ENCODE measurements around the gene DOCK1. TPM values are rescaled to one million over a fixed set of nuclear protein-coding genes. Genes with fewer than 3 reads are reported as not detected.
"Not testable (repeated sequence)": the region's sequence is repeated elsewhere in the genome, so short reads cannot be mapped to it uniquely, and the experiment has no call there.

DOCK1 gene
- total RNA-seq, 2 donors from 2014 or later, result 34.3 to 44.1 TPM

GRCh38 chr10:127307338-127307737 lies 402.1 kb downstream of the DOCK1 start:
- ATAC-seq (no peak), DNase-seq (no peak)
- TF ChIP-seq CTCF (IDR thresholded peaks at IDR 0.05) (no peak), POLR2A (IDR thresholded peaks at IDR 0.05) (no peak)
- 84 to 91% methylated on average over 8 to 10 of the region's 10 CpGs for WGBS, 2 donors
- no peaks in the 10 kb centered on the region for H3K9me3 ChIP-seq
- no peak overlapping the region for H3K27ac ChIP-seq
- no peaks in the 10 kb centered on the region for H3K36me3 ChIP-seq (replicated peaks in 1 of 2; ENCODE audit: insufficient read depth in 1 of 2, low read depth in 2 of 2)
- H3K27me3 ChIP-seq, result no peaks in the 10 kb centered on the region
- no peak overlapping the region for H3K4me3 ChIP-seq
- no peaks in the 10 kb centered on the region for H3K4me1 ChIP-seq
- intact Hi-C loops (cut with DNase I), result no loop called here

GRCh38 chr10:127308031-127308430 lies 402.8 kb downstream of the DOCK1 start:
- no peaks in the 10 kb centered on the region for H3K9me3 ChIP-seq
- no peaks in the 10 kb centered on the region for H3K36me3 ChIP-seq (replicated peaks in 1 of 2; ENCODE audit: insufficient read depth in 1 of 2, low read depth in 2 of 2)
- 97 to 99% methylated on average over 5 of the region's 5 CpGs for WGBS, 2 donors
- intact Hi-C loops (cut with DNase I), result no loop called here
- H3K27ac ChIP-seq, result no peak overlapping the region
- H3K27me3 ChIP-seq, result no peaks in the 10 kb centered on the region
- no peak for TF ChIP-seq POLR2A (IDR thresholded peaks at IDR 0.05)
- no peak for TF ChIP-seq CTCF (IDR thresholded peaks at IDR 0.05)
- no peak for DNase-seq
- H3K4me3 ChIP-seq, result no peak overlapping the region
- no peak for ATAC-seq
- no peaks in the 10 kb centered on the region for H3K4me1 ChIP-seq

DNA sequence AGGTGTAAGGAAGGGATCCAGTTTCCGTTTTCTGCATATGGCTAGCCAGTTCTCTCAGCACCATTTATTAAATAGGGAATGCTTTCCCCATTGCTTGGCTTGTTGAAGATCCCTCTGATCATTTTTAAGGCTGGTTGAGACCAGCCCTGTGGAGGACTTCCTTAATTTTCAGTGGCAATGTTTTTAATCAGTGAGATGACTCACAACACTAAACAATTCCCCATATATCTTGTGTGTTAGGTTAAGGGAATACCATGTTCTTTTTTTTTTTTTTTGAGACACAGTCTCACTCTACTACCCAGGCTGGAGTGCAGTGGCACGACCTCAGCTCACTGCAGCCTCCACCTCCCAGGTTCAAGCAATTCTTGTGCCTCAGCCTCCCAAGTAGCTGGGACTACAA lies 404.4 kb downstream of the DOCK1 start:
- DNase-seq; H3K4me3 ChIP-seq; H3K4me1 ChIP-seq; H3K36me3 ChIP-seq (replicated peaks in 1 of 2; ENCODE audit: insufficient read depth in 1 of 2, low read depth in 2 of 2); H3K27me3 ChIP-seq; intact Hi-C loops (cut with DNase I); ATAC-seq; H3K27ac ChIP-seq; H3K9me3 ChIP-seq: not testable (repeated sequence)
- 92 to 93% methylated on average over 2 of the region's 2 CpGs for WGBS, 2 donors

DNA sequence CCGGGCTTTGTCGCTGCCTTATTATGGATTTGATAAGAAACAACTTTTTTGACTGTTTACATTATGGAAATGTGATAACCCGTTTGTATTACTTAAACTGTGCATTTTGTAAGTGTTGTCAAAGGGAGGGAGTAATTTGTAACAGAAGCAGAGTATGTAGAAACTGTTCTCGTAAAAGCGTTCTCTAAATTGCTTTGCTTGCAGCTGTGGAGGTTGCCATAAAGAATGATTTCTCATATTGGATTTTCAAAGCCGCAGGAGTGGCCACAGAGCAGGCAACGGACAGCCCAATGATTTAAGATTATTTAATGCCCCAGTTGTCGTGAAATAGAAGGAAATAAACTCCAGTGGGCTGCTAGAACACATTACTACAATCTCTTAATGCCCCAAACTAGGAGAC lies 405.2 kb downstream of the DOCK1 start:
- Histone ChIP-seq H3K4me3 (no peak overlapping the region), H3K27ac (no peak overlapping the region), H3K4me1 (no peaks in the 10 kb centered on the region), H3K27me3 (no peaks in the 10 kb centered on the region), H3K9me3 (no peaks in the 10 kb centered on the region), H3K36me3 (replicated peaks in 1 of 2; ENCODE audit: insufficient read depth in 1 of 2, low read depth in 2 of 2) (no peaks in the 10 kb centered on the region)
- intact Hi-C loops (cut with DNase I), result no loop called here
- ATAC-seq (no peak), DNase-seq (no peak)
- no peak for TF ChIP-seq CTCF (IDR thresholded peaks at IDR 0.05)
- TF ChIP-seq POLR2A (IDR thresholded peaks at IDR 0.05), result no peak
- 75 to 76% methylated on average over 8 of the region's 8 CpGs for WGBS, 2 donors

GRCh38 chr10:127310923-127311322 lies 405.7 kb downstream of the DOCK1 start:
- intact Hi-C loops (cut with DNase I), result no loop called here
- no peaks in the 10 kb centered on the region for H3K9me3 ChIP-seq
- H3K27me3 ChIP-seq, result no peaks in the 10 kb centered on the region
- no peaks in the 10 kb centered on the region for H3K4me1 ChIP-seq
- DNase-seq (no peak), ATAC-seq (no peak)
- no peak overlapping the region for H3K27ac ChIP-seq
- no peak for TF ChIP-seq CTCF (IDR thresholded peaks at IDR 0.05)
- TF ChIP-seq POLR2A (IDR thresholded peaks at IDR 0.05), result no peak
- H3K4me3 ChIP-seq, result no peak overlapping the region
- H3K36me3 ChIP-seq (replicated peaks in 1 of 2; ENCODE audit: insufficient read depth in 1 of 2, low read depth in 2 of 2), result no peaks in the 10 kb centered on the region
- 77 to 89% methylated on average over 3 of the region's 3 CpGs for WGBS, 2 donors
